GM12864 (cell line): ENCODE measurements around the gene SNX27.

Source experiments
- DNase-seq: peaks from one replicate; pipeline ENCODE4 v3.0.0-alpha.2; 2011; ENCODE audit warnings: low read depth
- H3K4me3 ChIP-seq: 2 replicates; pipeline ENCODE4 v1.5.1; 2011; ENCODE audit warnings: mild to moderate bottlenecking, low read depth, low read length, control low read depth
- CTCF ChIP-seq: IDR thresholded peaks from 2 replicates; pipeline ENCODE4 v1.5.1; 2011; ENCODE audit warnings: low read depth, mild to moderate bottlenecking, moderate library complexity, low read length, control low read depth, inconsistent platforms; ENCODE audit errors: missing control alignments

The SNX27 gene

DNA sequence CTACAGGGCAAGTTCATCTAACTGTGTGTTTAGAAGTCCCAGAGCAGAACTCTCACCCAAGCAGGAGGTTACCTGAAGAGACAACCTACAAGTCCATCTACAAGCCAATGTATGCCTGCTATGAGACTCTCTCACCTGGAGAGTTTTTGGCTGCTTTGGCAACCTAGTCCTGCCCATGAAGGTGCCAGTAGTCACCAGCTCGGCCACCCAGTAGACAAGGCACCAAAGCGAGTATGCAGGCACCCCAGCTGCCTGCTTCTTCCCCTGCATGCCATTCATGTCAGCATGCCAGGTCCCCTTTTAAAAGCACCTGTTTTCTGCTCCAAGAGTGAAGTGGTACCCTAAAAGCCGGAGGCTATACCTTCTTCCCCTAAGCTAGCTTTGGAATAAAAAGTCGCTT, 129.7 kb downstream of the SNX27 start:
- TF ChIP-seq CTCF: no peak
- no peak overlapping the region for H3K4me3 ChIP-seq
- DNase-seq: no peak
